GM23338 (cell line): Measurements from ENCODE around the gene KLHL40.

Experiments
- EZH2 ChIP-seq: fragments of 200-600 bp; sonication (generic); IDR thresholded peaks from one replicate; pipeline ENCODE4 v1.8.0; 2017; ENCODE audit warnings: antibody characterized with exemption, mild to moderate bottlenecking, low read depth; ENCODE audit not compliant: unreplicated experiment
- JUNB ChIP-seq: IDR thresholded peaks from one replicate; pipeline ENCODE4 v1.6.1; 2016; ENCODE audit warnings: antibody characterized with exemption; ENCODE audit not compliant: unreplicated experiment
- TF ChIP-seq, protein P1 (sequence below), 2 experiments: fragments of 200-600 bp in 1 of 2; sonication (generic) in 1 of 2; conservative IDR thresholded peaks; 2 replicates each; pipeline versions ENCODE4 v1.5.1 to v1.6.1; 2016 to 2017; ENCODE audit warnings: antibody characterized with exemption in 2 of 2, low read depth in 2 of 2, mild to moderate bottlenecking in 2 of 2, moderate library complexity in 1 of 2

DNA sequence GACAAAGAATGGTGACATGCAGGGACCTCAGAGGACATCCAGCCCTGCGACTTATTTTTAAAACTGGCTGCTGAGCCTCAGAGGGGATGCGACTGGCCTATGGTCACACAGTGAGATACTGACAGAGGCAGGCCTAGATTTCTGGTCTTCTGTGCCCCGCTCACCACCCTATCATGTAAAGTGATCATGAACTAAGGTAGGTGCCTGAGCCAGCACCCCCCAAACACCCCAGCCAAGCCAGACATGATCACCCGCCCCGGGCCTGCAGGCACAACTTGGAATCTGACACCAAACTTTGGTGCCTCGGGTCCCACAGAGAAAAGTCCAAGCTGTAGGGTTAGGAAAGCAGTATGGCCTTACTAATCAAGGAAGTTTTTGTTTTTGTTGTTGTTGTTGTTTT, 51.2 kb downstream of the KLHL40 start:
- TF ChIP-seq EZH2 (no peak), JUNB (no peak)
- TF ChIP-seq, protein P1, sequence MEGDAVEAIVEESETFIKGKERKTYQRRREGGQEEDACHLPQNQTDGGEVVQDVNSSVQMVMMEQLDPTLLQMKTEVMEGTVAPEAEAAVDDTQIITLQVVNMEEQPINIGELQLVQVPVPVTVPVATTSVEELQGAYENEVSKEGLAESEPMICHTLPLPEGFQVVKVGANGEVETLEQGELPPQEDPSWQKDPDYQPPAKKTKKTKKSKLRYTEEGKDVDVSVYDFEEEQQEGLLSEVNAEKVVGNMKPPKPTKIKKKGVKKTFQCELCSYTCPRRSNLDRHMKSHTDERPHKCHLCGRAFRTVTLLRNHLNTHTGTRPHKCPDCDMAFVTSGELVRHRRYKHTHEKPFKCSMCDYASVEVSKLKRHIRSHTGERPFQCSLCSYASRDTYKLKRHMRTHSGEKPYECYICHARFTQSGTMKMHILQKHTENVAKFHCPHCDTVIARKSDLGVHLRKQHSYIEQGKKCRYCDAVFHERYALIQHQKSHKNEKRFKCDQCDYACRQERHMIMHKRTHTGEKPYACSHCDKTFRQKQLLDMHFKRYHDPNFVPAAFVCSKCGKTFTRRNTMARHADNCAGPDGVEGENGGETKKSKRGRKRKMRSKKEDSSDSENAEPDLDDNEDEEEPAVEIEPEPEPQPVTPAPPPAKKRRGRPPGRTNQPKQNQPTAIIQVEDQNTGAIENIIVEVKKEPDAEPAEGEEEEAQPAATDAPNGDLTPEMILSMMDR (conservative IDR thresholded peaks at IDR 0.05; ENCODE audit: low read depth in 2 of 2) = no peak
